ENCODE results near the gene VPS13D. TPM values are rescaled to one million over a fixed set of nuclear protein-coding genes. Genes with fewer than 3 reads are reported as not detected.

VPS13D gene
- total and polyA plus RNA-seq, 10 of the 15 experiments (the other 5 are each of a cell fraction or from before 2014, with no cell fraction given): 1.4 to 16.9 (median 8.5) TPM

GRCh38 chr1:12400027-12400693, 170.3 kb downstream of the VPS13D start:
- CTCF ChIA-PET: no interaction called here

More at GRCh38 chr1:12400027-12400693, 170.3 kb downstream of the VPS13D start:
- ChIA-PET SMC1A (ENCODE audit: uncharacterized antibody, unreplicated experiment) (interaction anchor here (1.2 kb wide), 1 partner anchor 34 kb away, joined by 3 read pairs; no protein-coding TSS in a partner anchor), RAD21 (ENCODE audit: unreplicated experiment) (no interaction called here), POLR2A (interaction anchor here (0.7 kb wide), 1 partner anchor 124 kb away, joined by 3 read pairs; no protein-coding TSS in a partner anchor)
- H3K27ac ChIP-seq (ENCODE audit: control insufficient read depth, insufficient read depth): no peak overlapping the region
- ATAC-seq (no peak), FAIRE-seq (no peak), DNase-seq (ENCODE audit: low read depth, low spot score) (no peak)
- no peak overlapping the region for H3K4me3 ChIP-seq
- H3K9ac ChIP-seq (ENCODE audit: control insufficient read depth, insufficient read depth, low read length): no peak overlapping the region
- peaks cover 0 to 12% of the 10 kb centered on the region in 2 experiments; a peak in 2 of 4 replicates for H3K36me3 ChIP-seq (ENCODE audit: control insufficient read depth in 2 of 2, insufficient read depth in 2 of 2, low read length in 1 of 2)
- BruUV-seq (replicated peaks): no TSS peak
- intact Hi-C loops (cut with micrococcal nuclease; ENCODE audit: unreplicated experiment) (no loop called here), in situ Hi-C loops (cut with MboI) (no loop called here)
- H2AFZ ChIP-seq (ENCODE audit: control insufficient read depth, low read depth, low read length): no peak overlapping the region
- no peaks in the 10 kb centered on the region for H3K79me2 ChIP-seq (ENCODE audit: control insufficient read depth, insufficient read depth, low read length)
- no peaks in the 10 kb centered on the region for H4K20me1 ChIP-seq (ENCODE audit: control insufficient read depth, insufficient read depth)
- no peaks in the 10 kb centered on the region for H3K4me1 ChIP-seq (ENCODE audit: control insufficient read depth, insufficient read depth, low read length)
- WGBS (ENCODE audit: insufficient coverage, insufficient replicate concordance, low lambda C conversion rate, missing lambda C conversion rate): 95% methylated on average over 10 of the region's 10 CpGs
- H3K4me2 ChIP-seq (ENCODE audit: control insufficient read depth, insufficient read depth): no peak overlapping the region
- no peak for TF ChIP-seq CHD2 (IDR thresholded peaks at IDR 0.05; ENCODE audit: borderline replicate concordance, low read depth, low read length)
- TF ChIP-seq MAX (IDR thresholded peaks at IDR 0.05; ENCODE audit: low read depth, low read length): no peak
- TF ChIP-seq WRNIP1 (IDR thresholded peaks at IDR 0.05; ENCODE audit: borderline replicate concordance, low read depth, low read length): no peak
- TF ChIP-seq TBL1XR1 (IDR thresholded peaks at IDR 0.05; ENCODE audit: low read depth, low read length): no peak
- TF ChIP-seq CHD1 (IDR thresholded peaks at IDR 0.05; ENCODE audit: low read depth, low read length): no peak
- TF ChIP-seq POLR2AphosphoS5 (IDR thresholded peaks at IDR 0.05; ENCODE audit: low read length): no peak
- no peak for TF ChIP-seq IRF3 (IDR thresholded peaks at IDR 0.05)
- no peak for TF ChIP-seq MTA3 (IDR thresholded peaks at IDR 0.05; ENCODE audit: borderline replicate concordance, low read length)
- TF ChIP-seq, protein P1, sequence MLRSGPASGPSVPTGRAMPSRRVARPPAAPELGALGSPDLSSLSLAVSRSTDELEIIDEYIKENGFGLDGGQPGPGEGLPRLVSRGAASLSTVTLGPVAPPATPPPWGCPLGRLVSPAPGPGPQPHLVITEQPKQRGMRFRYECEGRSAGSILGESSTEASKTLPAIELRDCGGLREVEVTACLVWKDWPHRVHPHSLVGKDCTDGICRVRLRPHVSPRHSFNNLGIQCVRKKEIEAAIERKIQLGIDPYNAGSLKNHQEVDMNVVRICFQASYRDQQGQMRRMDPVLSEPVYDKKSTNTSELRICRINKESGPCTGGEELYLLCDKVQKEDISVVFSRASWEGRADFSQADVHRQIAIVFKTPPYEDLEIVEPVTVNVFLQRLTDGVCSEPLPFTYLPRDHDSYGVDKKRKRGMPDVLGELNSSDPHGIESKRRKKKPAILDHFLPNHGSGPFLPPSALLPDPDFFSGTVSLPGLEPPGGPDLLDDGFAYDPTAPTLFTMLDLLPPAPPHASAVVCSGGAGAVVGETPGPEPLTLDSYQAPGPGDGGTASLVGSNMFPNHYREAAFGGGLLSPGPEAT (IDR thresholded peaks at IDR 0.05; ENCODE audit: low read depth): no peak
- no peaks in the 10 kb centered on the region for H3K9me3 ChIP-seq (replicated peaks; ENCODE audit: control insufficient read depth, insufficient read depth, low read length)
- no peaks in the 10 kb centered on the region for H3K27me3 ChIP-seq (replicated peaks in 1 of 2; ENCODE audit: control insufficient read depth in 2 of 2, insufficient read depth in 2 of 2, low read length in 1 of 2)
